LNCaP clone FGC (cell line): ENCODE results near the gene TRABD2A.

ENCODE experiments used
- DNase-seq: peaks from one replicate; pipeline ENCODE4 v3.0.0-alpha.2; 2011; ENCODE audit warnings: low read depth
- H3K4me3 ChIP-seq: 2 replicates; pipeline ENCODE4 v1.5.1; 2011; ENCODE audit warnings: mild to moderate bottlenecking, low read depth, low read length, control low read depth
- TF ChIP-seq, protein P1 (sequence below): IDR thresholded peaks from 2 replicates; pipeline ENCODE4 v1.5.1; 2012; ENCODE audit warnings: mild to moderate bottlenecking; ENCODE audit not compliant: control insufficient read depth, insufficient read depth; ENCODE audit errors: extremely low read depth

The TRABD2A gene

DNA sequence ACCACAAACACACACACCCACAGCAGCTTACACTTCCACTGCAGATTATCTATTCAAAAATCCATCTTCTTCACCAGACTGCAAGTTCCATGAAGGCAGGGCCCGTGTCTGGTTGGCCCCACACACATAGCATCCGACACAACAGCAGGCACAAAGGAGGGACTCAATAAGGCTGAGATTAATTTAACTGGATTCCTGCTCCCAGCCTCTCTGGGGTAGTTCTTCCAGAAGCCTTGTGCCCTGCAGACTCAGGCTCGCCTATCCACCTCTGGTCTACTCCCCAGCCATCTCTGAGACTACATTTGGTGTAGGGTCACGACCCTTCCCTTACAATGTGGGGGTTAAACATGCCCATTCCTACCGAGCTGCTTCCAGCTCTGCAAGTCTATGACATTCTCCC is 57.7 kb downstream of the TRABD2A start:
- TF ChIP-seq, protein P1, sequence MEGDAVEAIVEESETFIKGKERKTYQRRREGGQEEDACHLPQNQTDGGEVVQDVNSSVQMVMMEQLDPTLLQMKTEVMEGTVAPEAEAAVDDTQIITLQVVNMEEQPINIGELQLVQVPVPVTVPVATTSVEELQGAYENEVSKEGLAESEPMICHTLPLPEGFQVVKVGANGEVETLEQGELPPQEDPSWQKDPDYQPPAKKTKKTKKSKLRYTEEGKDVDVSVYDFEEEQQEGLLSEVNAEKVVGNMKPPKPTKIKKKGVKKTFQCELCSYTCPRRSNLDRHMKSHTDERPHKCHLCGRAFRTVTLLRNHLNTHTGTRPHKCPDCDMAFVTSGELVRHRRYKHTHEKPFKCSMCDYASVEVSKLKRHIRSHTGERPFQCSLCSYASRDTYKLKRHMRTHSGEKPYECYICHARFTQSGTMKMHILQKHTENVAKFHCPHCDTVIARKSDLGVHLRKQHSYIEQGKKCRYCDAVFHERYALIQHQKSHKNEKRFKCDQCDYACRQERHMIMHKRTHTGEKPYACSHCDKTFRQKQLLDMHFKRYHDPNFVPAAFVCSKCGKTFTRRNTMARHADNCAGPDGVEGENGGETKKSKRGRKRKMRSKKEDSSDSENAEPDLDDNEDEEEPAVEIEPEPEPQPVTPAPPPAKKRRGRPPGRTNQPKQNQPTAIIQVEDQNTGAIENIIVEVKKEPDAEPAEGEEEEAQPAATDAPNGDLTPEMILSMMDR = no peak
- no peak for DNase-seq
- no peak overlapping the region for H3K4me3 ChIP-seq

DNA sequence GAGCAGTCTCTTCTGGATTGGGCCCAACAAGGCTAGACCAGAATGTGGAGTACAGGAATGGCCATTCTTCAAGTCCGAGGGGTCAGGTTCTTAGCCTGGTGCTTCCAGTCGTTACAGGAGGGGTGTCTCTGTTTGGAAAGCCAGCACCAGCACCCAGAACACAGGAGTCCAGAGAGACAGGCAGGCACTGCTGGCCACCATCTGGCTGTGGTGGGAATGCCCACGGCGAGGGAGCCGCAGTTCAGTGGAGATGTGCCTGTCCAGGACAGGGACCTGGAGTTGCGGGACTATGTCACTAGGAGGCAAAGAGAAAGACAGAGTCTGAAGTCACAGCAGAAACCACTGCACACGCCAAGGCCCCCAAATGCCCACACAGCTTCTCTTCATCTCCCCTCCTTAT is 59.1 kb downstream of the TRABD2A start:
- TF ChIP-seq, protein P1 = no peak
- H3K4me3 ChIP-seq = no peak overlapping the region

GRCh38 chr2:84817239-84817655 is 63.6 kb downstream of the TRABD2A start:
- H3K4me3 ChIP-seq = no peak overlapping the region
- DNase-seq = no peak
- TF ChIP-seq, protein P1 = no peak

More for the DNA sequence above, 59.1 kb downstream of the TRABD2A start:
- no peak for DNase-seq

- no peak overlapping the region for H3K4me3 ChIP-seq
- DNase-seq = no peak
- TF ChIP-seq, protein P1 = no peak
These were observed 64.4 kb downstream of the TRABD2A start for GRCh38 chr2:84816426-84817026.

DNA sequence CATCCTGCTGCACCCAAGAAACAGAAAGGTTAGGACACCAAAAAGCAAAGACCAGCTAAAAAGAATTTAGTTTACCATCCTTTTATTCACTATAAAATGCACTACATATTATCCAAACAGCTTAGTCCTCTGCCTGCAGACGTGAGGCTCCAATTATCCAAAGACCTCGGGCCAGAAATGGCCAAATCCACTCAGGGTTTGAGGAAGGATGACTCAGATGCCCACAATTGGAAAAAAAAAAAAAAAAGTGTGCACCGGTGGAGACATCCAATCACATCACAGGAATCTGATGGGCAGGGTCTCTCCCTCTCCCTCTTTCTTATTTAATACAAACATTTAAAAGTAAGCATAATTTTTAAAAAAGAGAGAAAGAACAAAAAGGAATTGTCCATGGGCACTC is 65.7 kb downstream of the TRABD2A start:
- H3K4me3 ChIP-seq = no peak overlapping the region
- TF ChIP-seq, protein P1 = no peak
- no peak for DNase-seq

GRCh38 chr2:84811839-84812431 is 68.9 kb downstream of the TRABD2A start:
- TF ChIP-seq, protein P1 = no peak
- DNase-seq = no peak
- H3K4me3 ChIP-seq = no peak overlapping the region

- TF ChIP-seq, protein P1 = no peak
- DNase-seq = no peak
- H3K4me3 ChIP-seq = no peak overlapping the region
These were observed 72.6 kb downstream of the TRABD2A start for GRCh38 chr2:84808279-84808678.
